ENCODE results near the gene KLHL34. TPM values are rescaled to one million over a fixed set of nuclear protein-coding genes. Genes with fewer than 3 reads are reported as not detected.

The KLHL34 gene
- total RNA-seq, 1 experiment from 2014 or later = not detected

GRCh38 chrX:21657318-21658151 is 595 bp downstream of the KLHL34 start:
- DNase-seq (ENCODE audit: low spot score) = no peak
- in situ Hi-C loops (cut with HindIII; ENCODE audit: low sequenced_read_pairs) = no loop called here

- no peak for DNase-seq (ENCODE audit: low spot score)
- in situ Hi-C loops (cut with HindIII; ENCODE audit: low sequenced_read_pairs) = no loop called here
These were observed 1.4 kb downstream of the KLHL34 start for GRCh38 chrX:21656587-21657317.

- in situ Hi-C loops (cut with HindIII; ENCODE audit: low sequenced_read_pairs) = no loop called here
These were observed 2.1 kb downstream of the KLHL34 start for GRCh38 chrX:21655901-21656586.

GRCh38 chrX:21645886-21646285 is 12.2 kb downstream of the KLHL34 start:
- in situ Hi-C loops (cut with HindIII; ENCODE audit: low sequenced_read_pairs) = no loop called here

More at GRCh38 chrX:21655901-21656586, 2.1 kb downstream of the KLHL34 start:
- DNase-seq (ENCODE audit: low spot score) = no peak

GRCh38 chrX:21645431-21645830 is 12.7 kb downstream of the KLHL34 start:
- no peak for DNase-seq (ENCODE audit: low spot score)
- in situ Hi-C loops (cut with HindIII; ENCODE audit: low sequenced_read_pairs) = no loop called here

More at GRCh38 chrX:21645886-21646285, 12.2 kb downstream of the KLHL34 start:
- DNase-seq (ENCODE audit: low spot score) = no peak

GRCh38 chrX:21639775-21640174 is 18.4 kb downstream of the KLHL34 start:
- no peak for DNase-seq (ENCODE audit: low spot score)
- in situ Hi-C loops (cut with HindIII; ENCODE audit: low sequenced_read_pairs) = no loop called here

GRCh38 chrX:21638311-21638710 is 19.8 kb downstream of the KLHL34 start:
- DNase-seq (ENCODE audit: low spot score) = no peak
- in situ Hi-C loops (cut with HindIII; ENCODE audit: low sequenced_read_pairs) = no loop called here

GRCh38 chrX:21632027-21632426 is 26.1 kb downstream of the KLHL34 start:
- in situ Hi-C loops (cut with HindIII; ENCODE audit: low sequenced_read_pairs) = no loop called here
- peak; percentile 45 for DNase-seq (ENCODE audit: low spot score)

- in situ Hi-C loops (cut with HindIII; ENCODE audit: low sequenced_read_pairs) = no loop called here
- no peak for DNase-seq (ENCODE audit: low spot score)
These were observed 34.2 kb downstream of the KLHL34 start for GRCh38 chrX:21623778-21624501.

- in situ Hi-C loops (cut with HindIII; ENCODE audit: low sequenced_read_pairs) = no loop called here
- no peak for DNase-seq (ENCODE audit: low spot score)
These were observed 37.9 kb downstream of the KLHL34 start for GRCh38 chrX:21620234-21620633.

- in situ Hi-C loops (cut with HindIII; ENCODE audit: low sequenced_read_pairs) = no loop called here
- DNase-seq (ENCODE audit: low spot score) = no peak
These were observed 41.7 kb downstream of the KLHL34 start for GRCh38 chrX:21616386-21616785.

- peak; percentile 20 for DNase-seq (ENCODE audit: low spot score)
- in situ Hi-C loops (cut with HindIII; ENCODE audit: low sequenced_read_pairs) = no loop called here
These were observed 46.0 kb downstream of the KLHL34 start for GRCh38 chrX:21612154-21612553.

- DNase-seq (ENCODE audit: low spot score) = no peak
- in situ Hi-C loops (cut with HindIII; ENCODE audit: low sequenced_read_pairs) = no loop called here
These were observed 48.0 kb downstream of the KLHL34 start for GRCh38 chrX:21610168-21610567.

- DNase-seq (ENCODE audit: low spot score) = peak; percentile 28
- in situ Hi-C loops (cut with HindIII; ENCODE audit: low sequenced_read_pairs) = no loop called here
These were observed 52.1 kb downstream of the KLHL34 start for GRCh38 chrX:21606002-21606401.

Other genes starting within 250 kb of the KLHL34 start
- not detected in 2 replicates for gene SMPX, start 99.8 kb upstream of the KLHL34 start, total RNA-seq (2014; rRNA removed; shearing (Covaris generic))
- gene MBTPS2, start 181.3 kb upstream of the KLHL34 start, total RNA-seq (2014; rRNA removed; shearing (Covaris generic)) = 4.2 and 4.3 TPM in 2 replicates
- not detected in 2 replicates for gene YY2, start 197.7 kb upstream of the KLHL34 start, total RNA-seq (2014; rRNA removed; shearing (Covaris generic))